NCI-H1930 (cell line): ENCODE measurements around the gene PTPDC1.
"Not testable (repeated sequence)": the region's sequence is repeated elsewhere in the genome, so short reads cannot be mapped to it uniquely, and the experiment has no call there.

ENCODE experiments used
- DNase-seq, 2 experiments: peaks; one replicate each; lab custom pipeline; 2025; lab: John Stamatoyannopoulos, UW

PTPDC1 gene

DNA sequence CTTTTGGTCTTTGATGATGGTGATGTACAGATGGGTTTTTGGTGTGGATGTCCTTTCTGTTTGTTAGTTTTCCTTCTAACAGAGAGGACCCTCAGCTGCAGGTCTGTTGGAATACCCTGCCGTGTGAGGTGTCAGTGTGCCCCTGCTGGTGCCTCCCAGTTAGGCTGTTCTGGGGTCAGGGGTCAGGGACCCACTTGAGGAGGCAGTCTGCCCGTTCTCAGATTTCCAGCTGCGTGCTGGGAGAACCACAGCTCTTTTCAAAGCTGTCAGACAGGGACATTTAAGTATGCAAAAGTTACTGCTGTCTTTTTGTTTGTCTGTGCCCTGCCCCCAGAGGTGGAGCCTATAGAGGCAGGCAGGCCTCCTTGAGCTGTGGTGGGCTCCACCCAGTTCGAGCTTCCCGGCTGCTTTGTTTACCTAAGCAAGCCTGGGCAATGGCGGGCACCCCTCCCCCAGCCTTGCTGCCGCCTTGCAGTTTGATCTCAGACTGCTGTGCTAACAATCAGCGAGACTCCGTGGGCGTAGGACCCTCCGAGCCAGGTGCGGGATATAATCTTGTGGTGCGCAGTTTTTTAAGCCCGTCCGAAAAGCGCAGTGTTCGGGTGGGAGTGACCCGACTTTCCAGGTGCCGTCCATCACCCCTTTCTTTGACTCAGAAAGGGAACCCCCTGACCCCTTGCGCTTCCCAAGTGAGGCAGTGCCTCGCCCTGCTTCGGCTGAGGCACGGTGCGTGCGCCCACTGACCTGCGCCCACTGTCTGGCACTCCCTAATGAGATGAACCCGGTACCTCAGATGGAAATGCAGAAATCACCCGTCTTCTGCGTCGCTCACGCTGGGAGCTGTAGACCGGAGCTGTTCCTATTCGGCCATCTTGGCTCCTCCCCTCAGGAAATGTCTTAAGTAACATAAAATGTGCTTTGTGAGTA, 10.2 kb downstream of the PTPDC1 start:
- not testable (repeated sequence) for DNase-seq

DNA sequence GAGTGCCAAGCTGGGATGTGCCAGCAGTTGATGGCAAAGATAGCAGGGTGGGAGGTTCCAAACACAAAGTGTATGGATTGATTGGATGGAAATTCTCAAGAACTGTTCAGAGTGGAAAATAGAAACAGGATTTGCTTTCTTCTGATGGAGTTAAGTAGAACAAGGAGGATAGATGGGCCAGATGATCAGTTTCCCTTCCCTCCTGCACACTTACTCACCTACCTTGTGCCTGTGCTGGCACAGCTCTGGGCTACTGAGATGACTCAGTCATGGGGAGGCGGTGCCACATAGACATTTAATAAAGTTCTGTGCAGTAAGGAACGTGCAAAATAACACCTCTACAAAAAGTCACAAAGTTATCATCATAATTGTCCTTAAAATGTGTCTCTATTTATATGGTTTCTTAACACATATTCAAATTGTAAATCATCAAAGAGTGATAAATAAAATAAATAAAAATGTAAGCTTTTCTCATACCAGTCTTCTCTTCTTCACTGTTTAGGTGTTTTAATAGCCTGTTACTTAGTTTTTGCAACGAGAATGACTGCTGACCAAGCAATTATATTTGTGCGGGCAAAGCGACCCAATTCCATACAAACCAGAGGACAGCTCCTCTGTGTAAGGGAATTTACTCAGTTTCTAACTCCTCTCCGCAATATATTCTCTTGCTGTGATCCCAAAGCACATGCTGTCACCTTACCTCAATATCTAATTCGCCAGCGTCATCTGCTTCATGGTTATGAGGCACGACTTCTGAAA, 12.7 kb downstream of the PTPDC1 start:
- no peak for DNase-seq

DNA sequence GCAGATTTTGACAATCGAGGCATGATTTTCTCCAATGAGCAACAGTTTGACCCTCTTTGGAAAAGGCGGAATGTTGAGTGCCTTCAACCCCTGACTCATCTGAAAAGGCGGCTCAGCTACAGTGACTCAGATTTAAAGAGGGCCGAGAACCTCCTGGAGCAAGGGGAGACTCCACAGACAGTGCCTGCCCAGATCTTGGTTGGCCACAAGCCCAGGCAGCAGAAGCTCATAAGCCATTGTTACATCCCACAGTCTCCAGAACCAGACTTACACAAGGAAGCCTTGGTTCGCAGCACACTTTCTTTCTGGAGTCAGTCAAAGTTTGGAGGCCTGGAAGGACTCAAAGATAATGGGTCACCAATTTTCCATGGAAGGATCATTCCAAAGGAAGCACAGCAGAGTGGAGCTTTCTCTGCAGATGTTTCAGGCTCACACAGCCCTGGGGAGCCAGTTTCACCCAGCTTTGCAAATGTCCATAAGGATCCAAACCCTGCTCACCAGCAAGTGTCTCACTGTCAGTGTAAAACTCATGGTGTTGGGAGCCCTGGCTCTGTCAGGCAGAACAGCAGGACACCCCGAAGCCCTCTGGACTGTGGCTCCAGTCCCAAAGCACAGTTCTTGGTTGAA, 13.6 kb downstream of the PTPDC1 start:
- no peak for DNase-seq

DNA sequence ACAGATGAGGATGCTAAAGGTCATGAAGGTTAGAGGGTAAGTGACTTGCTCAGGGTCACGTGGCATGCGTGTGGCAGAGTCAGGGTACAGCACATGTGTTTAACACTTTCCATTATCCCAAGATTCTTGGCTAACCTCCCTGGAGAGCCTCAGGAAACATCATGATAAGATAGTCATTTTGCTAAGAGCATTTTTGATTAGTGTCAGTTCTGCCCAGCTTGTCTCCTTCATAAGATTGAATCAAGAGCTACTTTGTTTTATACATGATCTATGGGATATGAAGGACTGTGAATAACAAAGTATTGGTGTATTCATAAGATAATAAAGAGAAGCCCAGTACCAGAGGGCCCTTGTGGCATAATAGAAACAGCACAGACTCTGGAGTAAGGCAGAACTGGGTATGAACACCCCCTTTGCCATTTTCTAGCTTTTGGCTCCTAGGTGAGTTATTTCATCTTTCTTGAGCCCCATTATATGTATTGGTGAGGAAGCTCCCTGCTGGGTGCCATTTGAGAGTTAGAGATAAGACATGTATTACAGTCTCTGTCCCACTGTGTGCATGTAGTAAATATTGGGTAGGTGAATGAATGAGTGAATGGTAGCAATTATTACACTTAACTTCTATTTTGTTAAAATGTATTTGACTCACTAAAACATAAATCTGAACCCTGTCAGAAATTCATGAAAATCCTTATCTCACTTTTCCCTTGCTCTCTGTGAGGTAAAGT, 16.1 kb downstream of the PTPDC1 start:
- no peak for DNase-seq

DNA sequence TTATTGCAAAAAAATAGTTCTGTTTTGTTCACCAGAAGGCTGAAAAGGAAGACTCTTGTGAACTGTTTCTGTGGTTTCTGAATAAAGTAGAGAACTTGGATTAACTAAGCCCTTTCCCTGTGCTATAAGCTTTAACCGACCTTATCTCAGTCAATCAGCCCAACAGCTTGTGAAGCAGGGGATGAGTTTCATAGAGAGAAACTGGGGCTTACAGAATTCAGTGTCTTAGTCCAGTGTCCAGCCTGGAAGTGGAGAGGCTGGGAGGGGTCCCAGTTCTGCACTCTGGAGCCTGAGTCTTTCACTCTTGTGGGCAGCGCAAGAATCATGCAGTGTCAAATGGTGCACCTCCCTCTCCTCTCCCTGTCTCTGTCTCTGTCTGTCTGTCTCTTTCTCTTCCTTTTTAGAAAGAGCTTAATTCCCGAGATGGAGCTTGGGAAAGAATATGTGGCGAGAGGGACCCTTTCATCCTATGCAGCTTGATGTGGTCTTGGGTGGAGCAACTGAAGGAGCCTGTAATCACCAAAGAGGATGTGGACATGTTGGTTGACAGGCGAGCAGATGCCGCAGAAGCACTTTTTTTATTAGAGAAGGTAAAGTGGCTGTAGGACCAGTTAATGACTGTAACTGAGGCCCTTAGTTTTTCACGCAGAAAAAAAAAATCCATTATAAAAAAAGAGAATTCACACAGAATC, 17.0 kb downstream of the PTPDC1 start:
- no peak for DNase-seq

DNA sequence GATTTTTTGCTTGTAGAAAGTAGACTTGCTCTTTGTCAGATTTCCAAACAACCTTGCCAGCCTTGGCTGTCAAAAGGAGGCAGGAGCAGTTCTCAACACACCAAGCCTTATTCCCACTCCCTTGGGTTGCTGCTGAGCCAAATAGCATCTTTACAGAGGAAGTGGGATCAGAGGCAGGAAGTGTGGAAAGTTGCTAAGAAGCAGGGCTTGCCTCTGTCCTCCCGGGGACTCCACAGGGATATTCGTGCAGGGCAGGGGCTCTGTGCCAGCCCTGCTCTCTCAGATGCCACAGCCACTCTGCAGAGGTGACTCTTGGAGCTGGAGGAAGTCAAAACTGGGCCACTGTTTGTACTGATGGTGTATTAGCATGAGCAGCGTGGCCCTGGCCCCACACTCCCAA, 24.3 kb downstream of the PTPDC1 start:
- no peak for DNase-seq

DNA sequence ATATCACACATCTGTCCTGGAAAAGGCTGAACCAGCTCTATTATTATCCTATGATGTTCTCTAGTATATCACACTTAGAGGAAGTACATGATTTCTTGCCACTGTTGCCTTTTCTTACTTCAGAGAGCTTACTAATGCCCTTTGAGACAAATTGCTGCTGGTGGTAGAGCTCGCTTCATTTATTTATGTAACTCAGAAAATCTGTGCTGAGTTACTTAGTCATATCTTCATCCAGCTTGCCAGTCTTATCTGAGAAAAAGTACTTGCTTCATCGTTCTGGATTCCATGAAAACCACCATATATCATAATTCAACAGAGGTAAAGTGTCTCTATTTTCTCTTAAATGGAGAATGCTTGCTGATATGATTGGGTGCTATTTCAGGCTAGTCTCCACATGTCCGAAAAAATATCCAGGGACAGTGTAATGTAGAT, 26.6 kb downstream of the PTPDC1 start:
- no peak for DNase-seq

DNA sequence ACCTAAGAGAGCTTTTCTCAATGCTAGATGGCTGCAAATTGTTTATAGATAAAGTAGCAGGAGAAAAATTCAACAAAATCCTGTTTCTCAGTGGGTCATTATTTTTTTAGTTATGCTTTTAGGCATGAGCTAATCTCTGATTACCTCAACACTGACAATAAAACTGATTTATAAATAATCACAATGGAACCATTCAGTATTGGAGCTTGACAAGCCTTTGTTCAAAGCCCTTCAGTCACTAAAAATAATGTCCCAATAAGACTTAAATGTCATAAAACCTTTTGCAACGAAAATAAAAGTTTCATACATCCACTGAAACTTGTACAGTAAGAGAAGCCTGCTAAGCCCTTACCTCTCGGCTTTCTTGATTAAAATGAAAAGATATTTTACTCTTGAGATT, 27.2 kb downstream of the PTPDC1 start:
- DNase-seq = no peak

DNA sequence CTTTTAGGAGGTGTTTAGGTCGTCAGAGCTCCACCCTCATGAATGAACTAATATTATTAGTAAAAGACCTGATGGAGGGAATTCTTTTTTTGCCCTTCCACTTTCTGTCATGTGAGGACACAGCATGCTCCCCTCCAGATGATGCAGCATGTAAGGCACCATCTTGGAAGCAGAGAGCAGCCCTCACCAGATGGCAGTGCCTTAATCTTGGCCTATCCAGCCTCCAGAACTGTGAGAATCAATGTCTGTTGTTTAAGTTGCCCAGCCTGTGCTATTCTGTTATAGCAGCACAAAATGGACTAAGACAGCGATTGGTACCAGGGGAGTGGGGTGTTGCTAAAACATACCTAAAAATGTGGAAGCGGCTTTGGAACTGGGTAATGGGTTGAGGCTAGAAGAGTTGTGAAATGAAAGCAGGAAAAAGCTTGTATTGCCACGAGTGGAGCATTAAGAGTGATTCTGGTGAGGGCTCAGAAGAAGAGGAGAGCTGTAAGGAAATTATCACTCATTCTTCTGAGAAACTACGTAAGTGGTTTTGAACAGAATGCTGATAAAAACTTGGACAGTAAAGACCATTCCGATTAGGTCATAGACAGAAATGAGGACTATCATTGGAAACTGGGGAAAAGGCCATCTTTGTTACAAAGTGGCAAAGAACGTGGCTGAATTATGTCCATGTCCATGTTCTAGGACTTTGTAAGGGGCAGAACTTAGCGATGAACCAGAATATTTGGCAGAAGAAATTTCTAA, 28.6 kb downstream of the PTPDC1 start:
- DNase-seq = no peak

DNA sequence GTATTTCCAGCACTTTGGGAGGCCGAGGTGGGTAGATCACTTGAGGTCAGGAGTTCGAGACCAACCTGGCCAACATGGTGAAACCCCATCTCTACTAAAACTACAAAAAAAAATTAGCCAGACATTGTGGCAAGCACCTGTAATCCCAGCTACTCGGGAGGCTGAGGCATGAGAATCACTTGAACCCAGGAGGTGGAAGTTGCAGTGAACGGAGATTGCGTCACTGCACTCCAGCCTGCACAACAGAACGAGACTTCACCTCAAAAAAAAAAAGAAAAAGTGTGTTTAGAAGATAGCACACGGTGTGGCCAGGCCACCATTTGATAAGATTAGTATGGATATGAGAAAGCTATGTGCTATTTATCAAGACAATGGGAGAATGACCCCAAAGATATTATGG, 35.8 kb downstream of the PTPDC1 start:
- DNase-seq = not testable (repeated sequence)

DNA sequence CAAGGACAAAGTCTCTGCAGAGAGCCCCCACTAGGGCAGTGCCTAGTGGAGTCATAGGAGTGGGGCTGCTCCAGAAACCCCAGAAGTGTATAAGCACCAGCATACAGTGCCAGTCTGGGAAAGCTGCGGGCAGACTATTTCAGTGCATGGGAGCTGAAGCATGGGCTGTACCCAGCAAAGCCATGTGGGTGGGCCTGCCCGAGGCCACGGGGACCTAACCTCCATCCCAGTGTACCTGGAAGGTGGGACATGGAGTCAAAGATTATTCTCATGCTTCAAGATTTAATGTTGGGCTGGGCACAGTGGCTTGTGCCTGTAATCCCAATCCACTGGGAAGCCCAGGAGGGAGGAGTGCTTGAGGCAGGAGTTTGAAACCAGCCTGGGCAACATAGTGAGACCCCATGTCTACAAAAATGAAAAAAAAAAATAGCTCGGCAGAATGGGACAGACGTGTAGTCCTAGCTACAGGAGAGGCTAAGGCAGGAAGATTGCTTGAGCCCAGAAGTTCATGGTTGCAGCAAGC, 36.7 kb downstream of the PTPDC1 start:
- no peak for DNase-seq

DNA sequence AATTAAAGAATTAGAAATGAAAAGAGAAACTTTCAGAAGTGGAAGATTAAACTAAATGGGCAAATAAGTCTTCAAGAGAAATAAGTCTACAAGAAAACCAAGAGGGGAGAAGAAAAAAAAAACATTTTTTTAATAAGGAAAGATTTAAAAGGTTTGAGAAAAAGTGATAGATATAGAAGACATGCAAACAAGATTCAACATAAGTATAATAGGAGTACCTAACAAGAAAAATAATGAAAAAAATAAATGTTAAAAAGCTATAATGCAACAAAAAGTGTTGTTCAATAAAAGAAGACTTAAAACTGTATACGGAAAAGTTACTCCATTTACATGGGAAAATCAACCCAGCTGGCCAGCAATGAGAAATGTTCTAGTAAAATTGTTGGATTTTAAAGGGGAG, 42.6 kb downstream of the PTPDC1 start:
- no peak for DNase-seq

DNA sequence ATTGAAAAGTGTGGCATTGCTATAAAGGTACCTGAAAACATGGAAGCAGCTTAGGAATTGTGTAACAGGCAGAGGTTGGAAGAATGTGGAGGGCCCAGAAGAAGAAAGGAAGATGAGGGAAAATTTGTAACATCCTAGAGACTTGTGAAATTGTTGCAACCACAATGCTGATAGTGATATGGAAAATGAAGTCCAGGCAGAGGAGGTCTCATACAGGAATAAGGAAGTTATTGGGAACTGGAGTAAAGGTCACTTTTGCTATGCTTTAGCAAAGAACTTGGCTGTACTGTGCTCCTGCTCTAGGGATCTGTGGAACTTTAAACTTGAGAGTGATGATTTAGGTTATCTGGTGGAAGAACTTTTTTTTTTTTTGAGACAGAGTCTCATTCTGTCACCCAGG, 43.5 kb downstream of the PTPDC1 start:
- no peak for DNase-seq

DNA sequence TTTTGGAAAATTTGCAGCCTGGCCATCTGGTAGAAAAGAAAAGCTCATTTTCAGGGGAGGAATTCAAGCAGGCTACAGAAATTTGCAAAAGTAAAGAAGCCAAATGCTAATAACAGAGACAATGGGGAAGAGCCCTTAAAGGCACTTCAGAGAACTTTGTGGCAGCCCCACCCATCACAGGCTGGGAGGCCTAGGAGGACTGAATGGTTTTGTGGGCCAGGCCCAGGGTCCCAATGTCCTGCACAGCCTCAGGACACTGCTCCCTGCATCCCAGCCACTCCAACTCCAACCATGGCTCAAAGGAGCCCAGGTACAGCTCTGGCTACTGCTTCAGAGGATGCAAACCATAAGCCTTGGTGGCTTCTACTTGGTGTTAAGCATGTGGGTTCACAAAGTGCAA, 44.3 kb downstream of the PTPDC1 start:
- DNase-seq = no peak

DNA sequence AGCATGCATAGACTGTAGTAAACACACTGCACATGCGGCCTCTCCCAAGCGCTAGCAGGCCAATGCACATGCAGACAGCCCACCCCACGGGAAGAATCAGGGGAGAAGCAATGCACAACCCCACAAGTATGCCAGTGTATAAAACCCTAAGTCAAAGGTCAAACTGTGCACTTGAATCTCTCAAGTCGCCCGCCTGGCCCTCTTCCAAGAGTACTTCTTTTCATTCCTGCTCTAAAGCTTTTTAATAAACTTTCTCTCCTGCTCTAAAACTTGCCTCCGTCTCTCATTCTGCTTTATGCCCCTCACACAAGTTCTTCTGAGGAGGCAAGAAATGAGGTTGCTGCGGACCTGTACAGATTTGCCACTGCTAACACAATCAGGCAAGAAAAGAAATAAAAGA, 50.4 kb downstream of the PTPDC1 start:
- no peak for DNase-seq

DNA sequence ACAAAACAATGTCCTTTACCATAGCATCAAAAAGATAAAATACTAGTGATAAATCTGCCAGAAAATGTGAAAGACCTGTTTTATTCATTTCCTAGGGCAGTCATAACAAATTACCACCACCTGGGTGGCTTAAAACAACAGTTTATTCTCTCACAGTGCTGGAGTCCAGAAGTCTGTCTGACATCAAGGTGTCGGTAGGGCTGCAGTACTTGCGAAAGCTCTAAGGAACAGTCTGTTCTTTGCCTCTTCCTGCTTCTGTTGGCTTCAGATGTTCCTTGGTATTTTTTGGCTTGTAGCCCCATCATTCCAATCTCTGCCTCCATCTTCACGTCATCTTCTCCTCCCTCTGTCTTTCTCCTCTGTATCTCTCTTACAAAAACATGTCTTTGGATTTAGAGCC, 51.0 kb downstream of the PTPDC1 start:
- no peak for DNase-seq

DNA sequence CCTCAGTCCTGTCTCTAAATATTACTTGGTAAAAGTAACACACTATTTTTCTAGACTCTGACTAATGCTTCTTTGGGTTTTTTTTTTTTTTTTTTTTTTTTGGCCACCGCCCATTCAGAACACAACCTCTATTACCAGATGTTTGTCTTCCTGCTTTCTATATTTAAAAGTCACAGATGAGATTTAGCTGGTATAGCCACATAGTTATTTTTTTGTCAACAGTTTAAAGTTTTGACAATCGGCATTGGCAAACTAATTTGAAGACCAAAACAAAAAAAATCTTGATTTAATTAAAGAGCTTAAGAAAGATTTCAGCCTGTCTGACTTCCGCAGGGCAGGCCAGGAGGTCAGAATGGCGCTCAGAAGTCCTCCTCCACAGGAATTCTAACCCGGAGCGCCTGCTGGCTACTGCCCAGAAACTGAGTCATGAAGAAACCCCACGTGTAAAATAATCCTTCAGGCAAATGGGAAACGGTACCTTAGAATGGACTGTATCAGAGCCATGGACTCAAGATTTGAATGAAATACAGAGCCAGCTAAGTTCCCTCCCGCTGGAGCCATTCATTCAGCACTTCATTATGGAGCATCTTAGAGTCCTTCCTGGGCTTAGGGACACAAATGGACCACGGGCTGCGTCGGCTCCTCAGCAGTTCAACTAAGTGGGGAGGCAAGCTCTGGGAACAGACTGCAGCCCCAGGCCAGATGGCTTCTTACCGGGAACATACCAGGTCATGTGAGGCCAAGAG, 55.6 kb downstream of the PTPDC1 start:
- DNase-seq = no peak

DNA sequence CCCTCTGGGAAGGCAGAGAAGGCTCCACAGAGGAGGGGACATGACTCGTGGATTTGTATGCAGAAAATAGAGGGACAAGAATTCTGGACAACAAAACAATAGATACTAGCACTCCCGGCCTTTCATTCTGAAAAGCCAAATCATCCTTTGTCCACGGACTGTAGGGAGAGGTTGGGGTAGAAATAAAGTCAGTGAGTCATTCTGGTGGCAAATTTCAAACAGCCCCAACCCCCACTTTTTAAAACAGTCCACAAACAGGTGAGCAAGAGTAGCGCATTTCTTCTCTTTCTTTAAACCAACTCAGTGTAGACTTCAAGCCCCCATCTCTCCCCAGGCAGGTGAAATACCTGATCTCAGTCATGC, 56.1 kb downstream of the PTPDC1 start:
- DNase-seq = no peak

DNA sequence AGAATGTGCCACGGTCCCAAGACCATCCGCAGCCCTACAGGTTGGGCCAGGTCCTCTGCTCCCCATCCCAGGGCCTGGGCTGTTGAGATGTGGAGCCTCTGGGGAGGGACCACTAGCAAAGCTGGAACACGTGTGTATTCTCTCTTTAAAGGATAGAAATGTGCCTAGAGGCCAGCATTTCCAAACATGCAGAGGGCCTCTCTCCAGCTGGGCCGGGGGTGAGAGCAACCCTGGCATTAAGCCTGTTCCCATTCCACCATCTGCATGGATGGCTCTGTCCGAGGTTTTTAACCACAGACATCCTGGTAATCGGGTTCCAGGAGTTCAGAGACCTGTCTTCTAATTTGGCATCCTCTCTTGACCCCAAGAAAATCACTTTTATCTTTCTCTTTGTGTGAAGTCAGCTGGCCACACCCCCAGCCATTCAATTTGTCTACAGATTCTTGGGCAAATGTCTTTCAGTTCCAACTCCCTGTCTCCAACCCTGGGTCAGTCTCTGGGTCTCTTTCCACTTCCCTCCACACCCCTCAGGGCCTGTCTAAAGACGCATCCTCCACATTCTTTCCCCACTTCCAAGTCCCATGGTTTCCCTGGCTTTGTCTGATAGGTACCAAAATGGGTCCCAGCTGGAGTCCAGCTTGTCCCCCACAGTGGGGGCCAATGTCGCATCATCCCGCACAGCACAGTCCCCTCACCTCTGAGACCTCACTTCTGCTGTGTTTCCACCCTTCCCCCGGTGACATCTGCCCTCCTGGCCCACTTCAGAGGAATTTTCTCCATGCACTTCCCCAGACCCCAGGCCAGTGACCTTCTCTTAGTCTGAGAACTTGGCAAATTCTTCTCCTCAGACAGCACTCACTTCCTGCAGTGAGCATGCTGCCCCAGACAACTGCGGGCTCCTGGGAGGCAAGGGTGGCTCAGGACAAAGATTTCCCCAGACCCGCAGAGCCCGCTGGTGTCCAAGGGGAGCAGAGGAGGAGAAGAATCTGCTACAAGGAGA, 56.8 kb downstream of the PTPDC1 start:
- DNase-seq = no peak
